Measurements from ENCODE around the gene MTHFSD.

MTHFSD gene

GRCh38 chr16:86514481-86515376 is 40.3 kb downstream of the MTHFSD start:
- no peak for DNase-seq (ENCODE audit: low spot score)

- DNase-seq (ENCODE audit: low spot score): no peak
These were observed 41.4 kb downstream of the MTHFSD start for GRCh38 chr16:86513471-86514277.

GRCh38 chr16:86512860-86513470 is 42.1 kb downstream of the MTHFSD start:
- DNase-seq (ENCODE audit: low spot score): no peak

- no peak for DNase-seq (ENCODE audit: low spot score)
These were observed 42.7 kb downstream of the MTHFSD start for GRCh38 chr16:86512301-86512859.

GRCh38 chr16:86511317-86512161 is 43.5 kb downstream of the MTHFSD start:
- DNase-seq (ENCODE audit: low spot score): no peak

GRCh38 chr16:86510465-86511261 is 44.4 kb downstream of the MTHFSD start, which contains the start of gene FOXF1:
Gene FOXF1, plus strand, starts transcription at chr16:86510527. Its CDS starts 43 bp downstream, at chr16:86510570.
- DNase-seq (ENCODE audit: low spot score): no peak

GRCh38 chr16:86509759-86510464 is 45.1 kb downstream of the MTHFSD start:
- DNase-seq (ENCODE audit: low spot score): no peak

- no peak for DNase-seq (ENCODE audit: low spot score)
These were observed 45.9 kb downstream of the MTHFSD start for GRCh38 chr16:86508947-86509758.

GRCh38 chr16:86508028-86508946 is 46.7 kb downstream of the MTHFSD start:
- DNase-seq (ENCODE audit: low spot score): no peak

- DNase-seq (ENCODE audit: low spot score): no peak
These were observed 47.6 kb downstream of the MTHFSD start for GRCh38 chr16:86507173-86508027.

- no peak for DNase-seq (ENCODE audit: low spot score)
These were observed 48.9 kb downstream of the MTHFSD start for GRCh38 chr16:86505899-86506864.

- no peak for DNase-seq (ENCODE audit: low spot score)
These were observed 49.7 kb downstream of the MTHFSD start for GRCh38 chr16:86505185-86505898.

GRCh38 chr16:86504315-86505184 is 50.5 kb downstream of the MTHFSD start:
- no peak for DNase-seq (ENCODE audit: low spot score)

GRCh38 chr16:86503830-86504229 is 51.2 kb downstream of the MTHFSD start:
- DNase-seq (ENCODE audit: low spot score): no peak

Data from hematopoietic multipotent progenitor cell treated with erythropoietin and hydrocortisone succinate and interleukin-3 and kit ligand, for 17 days (in vitro differentiated cells).